C4-2B (cell line): Measurements from ENCODE around the gene TNFAIP8L1.

Source experiments
- CTCF ChIP-seq: fragments of 450-650 bp; conservative IDR thresholded peaks from 2 replicates; pipeline ENCODE4 v1.5.1; 2017; ENCODE audit warnings: mild to moderate bottlenecking
- ZFX ChIP-seq: fragments of 450-650 bp; IDR thresholded peaks from 2 replicates; pipeline ENCODE4 v1.6.1; 2017

- no peak for TF ChIP-seq CTCF
- no peak for TF ChIP-seq ZFX
Measured at GRCh38 chr19:4592445-4592844, 46.9 kb upstream of the TNFAIP8L1 start.
